CD14-positive monocyte (primary cell): ENCODE results near the gene SCAP. TPM values are rescaled to one million over a fixed set of nuclear protein-coding genes. Genes with fewer than 3 reads are reported as not detected.

Experiments
- DNase-seq, 3 donors: peaks; one replicate each; pipeline ENCODE4 v3.0.0-alpha.2; 2011 to 2022
- H2AFZ ChIP-seq: 2 replicates; pipeline ENCODE4 v1.6.0; 2012; ENCODE audit warnings: mild to moderate bottlenecking, low read depth, low read length, inconsistent platforms; ENCODE audit not compliant: insufficient read depth, poor library complexity, severe bottlenecking
- H3K27ac ChIP-seq, 2 donors: 1 replicate in 1 of 2; 2 replicates in 1 of 2; pipeline ENCODE4 v1.5.1; 2012 to 2013; ENCODE audit warnings: low read length in 2 of 2, control low read depth in 1 of 2, inconsistent platforms in 1 of 2, low read depth in 1 of 2, mild to moderate bottlenecking in 1 of 2
- H3K27me3 ChIP-seq, 2 donors: one replicate each; pipeline versions ENCODE4 v1.6.0 to v1.6.1; 2011 to 2013; ENCODE audit warnings: low read length in 2 of 2; ENCODE audit not compliant: control insufficient read depth in 2 of 2, insufficient read depth in 2 of 2
- H3K36me3 ChIP-seq, 2 donors: replicated peaks in 1 of 2; 1 replicate in 1 of 2; 2 replicates in 1 of 2; pipeline versions ENCODE4 v1.5.1 to v1.6.1; 2012 to 2013; ENCODE audit warnings: low read length in 2 of 2, control low read depth in 1 of 2, inconsistent platforms in 1 of 2, mild to moderate bottlenecking in 1 of 2; ENCODE audit not compliant: insufficient read depth in 2 of 2, control insufficient read depth in 1 of 2
- H3K4me1 ChIP-seq, 2 donors: 1 replicate in 1 of 2; 2 replicates in 1 of 2; pipeline versions ENCODE4 v1.5.1 to v1.6.1; 2012 to 2013; ENCODE audit warnings: low read length in 2 of 2, control low read depth in 1 of 2, inconsistent platforms in 1 of 2, mild to moderate bottlenecking in 1 of 2, moderate library complexity in 1 of 2; ENCODE audit not compliant: insufficient read depth in 2 of 2, control insufficient read depth in 1 of 2
- H3K4me2 ChIP-seq: replicated peaks from 2 replicates; pipeline ENCODE3; 2012; ENCODE audit warnings: low read length, moderate library complexity, mild to moderate bottlenecking; ENCODE audit not compliant: poor library complexity, severe bottlenecking; ENCODE audit errors: extremely low read depth
- H3K4me3 ChIP-seq, 3 experiments: fragments of 200-600 bp in 1 of 3; sonication (generic) in 1 of 3; replicated peaks in 1 of 3; 1 replicate in 2 of 3; 2 replicates in 1 of 3; pipeline ENCODE4 v1.5.1; 2011 to 2013; ENCODE audit warnings: low read length in 3 of 3, mild to moderate bottlenecking in 3 of 3, control low read depth in 2 of 3, low read depth in 2 of 3, inconsistent platforms in 1 of 3, moderate library complexity in 1 of 3
- H3K79me2 ChIP-seq: 2 replicates; pipeline ENCODE4 v1.6.0; 2012; ENCODE audit warnings: mild to moderate bottlenecking, control low read depth, inconsistent platforms, low read length, moderate library complexity; ENCODE audit not compliant: insufficient read depth
- H3K9ac ChIP-seq: 2 replicates; pipeline ENCODE4 v1.6.0; 2017; ENCODE audit warnings: low read length, mild to moderate bottlenecking; ENCODE audit not compliant: insufficient read depth, poor library complexity, severe bottlenecking
- H3K9me3 ChIP-seq, 2 donors: replicated peaks in 1 of 2; 1 replicate in 1 of 2; 2 replicates in 1 of 2; pipeline versions ENCODE4 v1.5.1 to v1.6.1; 2012 to 2013; ENCODE audit warnings: low read length in 2 of 2, control low read depth in 1 of 2; ENCODE audit not compliant: control insufficient read depth in 1 of 2, insufficient read depth in 1 of 2
- H4K20me1 ChIP-seq: 2 replicates; pipeline ENCODE4 v1.6.0; 2012; ENCODE audit warnings: mild to moderate bottlenecking, low read length, control low read depth, moderate library complexity; ENCODE audit not compliant: insufficient read depth
- H3K27ac Mint-ChIP-seq, 7 donors: one replicate each; pipeline ENCODE4 v1.8.0; 2020; ENCODE audit warnings: mild to moderate bottlenecking in 7 of 7, mixed read lengths in 7 of 7, moderate library complexity in 6 of 7, inconsistent platforms in 2 of 7
- H3K27me3 Mint-ChIP-seq, 3 donors: one replicate each; pipeline ENCODE4 v1.8.0; 2021 to 2022; ENCODE audit warnings: low read depth in 3 of 3, mild to moderate bottlenecking in 3 of 3, mixed read lengths in 3 of 3, moderate library complexity in 3 of 3, inconsistent platforms in 1 of 3
- H3K36me3 Mint-ChIP-seq, 2 donors: one replicate each; pipeline ENCODE4 v1.8.0; 2020; ENCODE audit warnings: mixed read lengths in 2 of 2, inconsistent platforms in 1 of 2, mild to moderate bottlenecking in 1 of 2
- H3K4me1 Mint-ChIP-seq: one replicate; pipeline ENCODE4 v1.8.0; 2020; ENCODE audit warnings: mild to moderate bottlenecking, mixed read lengths
- H3K4me3 Mint-ChIP-seq, 2 donors: one replicate each; pipeline ENCODE4 v1.8.0; 2020; ENCODE audit warnings: mild to moderate bottlenecking in 2 of 2, mixed read lengths in 2 of 2, moderate library complexity in 1 of 2
- H3K9me3 Mint-ChIP-seq, 7 donors: one replicate each; pipeline ENCODE4 v1.8.0; 2020 to 2022; ENCODE audit warnings: mixed read lengths in 7 of 7, mild to moderate bottlenecking in 6 of 7, moderate library complexity in 6 of 7, inconsistent platforms in 2 of 7
- CTCF ChIP-seq: fragments of 200-600 bp; IDR thresholded peaks from one replicate; pipeline ENCODE4 v1.8.0; 2022; ENCODE audit warnings: antibody characterized with exemption, mild to moderate bottlenecking
- WGBS: methylation state at CpG from one replicate; pipeline ENCODE4 v1.1.5; 2013; ENCODE audit warnings: missing lambda C conversion rate; ENCODE audit not compliant: insufficient coverage; 5-methylcytosine and 5-hydroxymethylcytosine counted together
- intact Hi-C, 2 donors: fragments of 100-400 bp; cut with micrococcal nuclease; formaldehyde crosslinking; loops; one replicate each; pipeline versions ENCODE4 v1.15.0 to v1.15.1; 2023
- polyA plus RNA-seq, 3 donors: library from polyadenylated mRNA; depleted of rRNA in 1 of 3; unstranded in 2 of 3; stranded (reverse) in 1 of 3; fragments of 300-500 nt in 2 of 3; fragments of >200 nt in 1 of 3; fragmentation: Illumina TruSeq in 2 of 3; gene quantifications; 1 replicate in 2 of 3; 2 replicates in 1 of 3; pipeline ENCODE4 v1.2.3, GENCODE V29; 2012 to 2021

Gene SCAP
- polyA plus RNA-seq, 3 donors = 26.3 to 27.8 (median 27.7) TPM

- peaks cover 0 to 1% (median 0%) of the 10 kb centered on the region in 3 donors for H3K27me3 Mint-ChIP-seq
- peaks cover 0 to 3% (median 0%) of the 10 kb centered on the region in 7 donors for H3K9me3 Mint-ChIP-seq
- Histone ChIP-seq H3K9me3 (no peaks in the 10 kb centered on the region), H2AFZ (no peak overlapping the region), H3K4me1 (peaks cover 9 to 12% of the 10 kb centered on the region in 2 donors), H4K20me1 (peaks cover 46% of the 10 kb centered on the region), H3K9ac (no peak overlapping the region), H3K4me2 (no peak overlapping the region), H3K4me3 (no peak overlapping the region), H3K36me3 (peaks cover 92 to 97% of the 10 kb centered on the region in 2 donors), H3K27ac (no peak overlapping the region), H3K27me3 (no peaks in the 10 kb centered on the region), H3K79me2 (no peaks in the 10 kb centered on the region)
- no peak overlapping the region for H3K4me3 Mint-ChIP-seq
- peaks cover 65 to 96% of the 10 kb centered on the region in 2 donors for H3K36me3 Mint-ChIP-seq
- 76% methylated on average over 7 of the region's 10 CpGs for WGBS
- TF ChIP-seq CTCF = no peak
- H3K4me1 Mint-ChIP-seq = peaks cover 12% of the 10 kb centered on the region
- intact Hi-C loops = no loop called here
- H3K27ac Mint-ChIP-seq = no peak overlapping the region
- DNase-seq = no peak
Observed at GRCh38 chr3:47410417-47410720, 65.4 kb downstream of the SCAP start.

- Mint-ChIP-seq H3K4me1 (peaks cover 12% of the 10 kb centered on the region), H3K4me3 (no peak overlapping the region), H3K36me3 (peaks cover 61 to 91% of the 10 kb centered on the region in 2 donors), H3K27ac (no peak overlapping the region), H3K27me3 (peaks cover 0 to 1% (median 0%) of the 10 kb centered on the region in 3 donors), H3K9me3 (peaks cover 0 to 3% (median 0%) of the 10 kb centered on the region in 7 donors)
- no peak overlapping the region for H2AFZ ChIP-seq
- H3K27ac ChIP-seq = no peak overlapping the region
- peaks cover 9 to 12% of the 10 kb centered on the region in 2 donors for H3K4me1 ChIP-seq
- intact Hi-C loops = no loop called here
- H4K20me1 ChIP-seq = peaks cover 51% of the 10 kb centered on the region
- WGBS = 100% methylated on average over 12 of the region's 26 CpGs
- H3K4me2 ChIP-seq = no peak overlapping the region
- H3K9me3 ChIP-seq = no peaks in the 10 kb centered on the region
- H3K27me3 ChIP-seq = no peaks in the 10 kb centered on the region
- no peak overlapping the region for H3K4me3 ChIP-seq
- no peak overlapping the region for H3K9ac ChIP-seq
- H3K79me2 ChIP-seq = no peaks in the 10 kb centered on the region
- TF ChIP-seq CTCF = no peak
- DNase-seq = no peak
- H3K36me3 ChIP-seq = peaks cover 90 to 97% of the 10 kb centered on the region in 2 donors
Observed at GRCh38 chr3:47409688-47410416, 65.9 kb downstream of the SCAP start.
